Measurements from ENCODE around the gene LARGE1. TPM values are rescaled to one million over a fixed set of nuclear protein-coding genes. Genes with fewer than 3 reads are reported as not detected.

The LARGE1 gene
- total RNA-seq, 1 donor = 13.4 TPM

- DNase-seq (ENCODE audit: low read depth) = no peak
- TF ChIP-seq CTCF (IDR thresholded peaks at IDR 0.05; ENCODE audit: insufficient read depth, low read depth, low read length) = no peak
These were observed 336.1 kb downstream of the LARGE1 start for GRCh38 chr22:33584152-33584551.

GRCh38 chr22:33582822-33583400 is 337.4 kb downstream of the LARGE1 start:
- DNase-seq (ENCODE audit: low read depth) = no peak
- no peak overlapping the region for H3K4me3 ChIP-seq (ENCODE audit: low read depth, low read length)
- no peak for TF ChIP-seq CTCF (IDR thresholded peaks at IDR 0.05; ENCODE audit: insufficient read depth, low read depth, low read length)

More at GRCh38 chr22:33584152-33584551, 336.1 kb downstream of the LARGE1 start:
- no peak overlapping the region for H3K4me3 ChIP-seq (ENCODE audit: low read depth, low read length)

- DNase-seq (ENCODE audit: low read depth) = no peak
- TF ChIP-seq CTCF (IDR thresholded peaks at IDR 0.05; ENCODE audit: insufficient read depth, low read depth, low read length) = no peak
- no peak overlapping the region for H3K4me3 ChIP-seq (ENCODE audit: low read depth, low read length)
These were observed 340.0 kb downstream of the LARGE1 start for GRCh38 chr22:33580310-33580709.

- DNase-seq (ENCODE audit: low read depth) = peak; percentile 30
- H3K4me3 ChIP-seq (ENCODE audit: low read depth, low read length) = no peak overlapping the region
- peak; percentile 68 for TF ChIP-seq CTCF (IDR thresholded peaks at IDR 0.05; ENCODE audit: insufficient read depth, low read depth, low read length)
These were observed 340.7 kb downstream of the LARGE1 start for GRCh38 chr22:33579448-33580093.

GRCh38 chr22:33578752-33579151 is 341.5 kb downstream of the LARGE1 start:
- H3K4me3 ChIP-seq (ENCODE audit: low read depth, low read length) = no peak overlapping the region
- no peak for DNase-seq (ENCODE audit: low read depth)
- no peak for TF ChIP-seq CTCF (IDR thresholded peaks at IDR 0.05; ENCODE audit: insufficient read depth, low read depth, low read length)

GRCh38 chr22:33577862-33578411 is 342.3 kb downstream of the LARGE1 start:
- no peak for TF ChIP-seq CTCF (IDR thresholded peaks at IDR 0.05; ENCODE audit: insufficient read depth, low read depth, low read length)
- no peak overlapping the region for H3K4me3 ChIP-seq (ENCODE audit: low read depth, low read length)
- DNase-seq (ENCODE audit: low read depth) = no peak
